Spleen (tissue), 7 donors: ENCODE results near the gene GAS2L3.

Experiments used
- POLR2AphosphoS5 ChIP-seq, 3 donors: sonication (generic); formaldehyde crosslinking; IDR thresholded peaks; one replicate each; pipeline ENCODE4 v1.5.1; 2017; ENCODE audit warnings: antibody characterized with exemption in 3 of 3
- TF ChIP-seq, protein P1 (sequence below), 11 experiments: fragments of 200-600 bp in 7 of 11; fragments of 450-650 bp in 4 of 11; sonication (generic) in 4 of 11; IDR thresholded peaks in 8 of 11; conservative IDR thresholded peaks in 3 of 11; 1 replicate in 7 of 11; 2 replicates in 4 of 11; pipeline versions ENCODE4 v1.4.0 to v1.8.0; 2016 to 2021; ENCODE audit warnings: antibody characterized with exemption in 11 of 11, inconsistent platforms in 4 of 11, mild to moderate bottlenecking in 1 of 11
- donor health status: DM: no; HTN: no; CAD: no; lungs with moderate emphysema.
- donor health status: DM: no; HTN: no; CAD: no.
- donor health status: DM: no; HTN: no; CAD: no.

- TF ChIP-seq, protein P1, sequence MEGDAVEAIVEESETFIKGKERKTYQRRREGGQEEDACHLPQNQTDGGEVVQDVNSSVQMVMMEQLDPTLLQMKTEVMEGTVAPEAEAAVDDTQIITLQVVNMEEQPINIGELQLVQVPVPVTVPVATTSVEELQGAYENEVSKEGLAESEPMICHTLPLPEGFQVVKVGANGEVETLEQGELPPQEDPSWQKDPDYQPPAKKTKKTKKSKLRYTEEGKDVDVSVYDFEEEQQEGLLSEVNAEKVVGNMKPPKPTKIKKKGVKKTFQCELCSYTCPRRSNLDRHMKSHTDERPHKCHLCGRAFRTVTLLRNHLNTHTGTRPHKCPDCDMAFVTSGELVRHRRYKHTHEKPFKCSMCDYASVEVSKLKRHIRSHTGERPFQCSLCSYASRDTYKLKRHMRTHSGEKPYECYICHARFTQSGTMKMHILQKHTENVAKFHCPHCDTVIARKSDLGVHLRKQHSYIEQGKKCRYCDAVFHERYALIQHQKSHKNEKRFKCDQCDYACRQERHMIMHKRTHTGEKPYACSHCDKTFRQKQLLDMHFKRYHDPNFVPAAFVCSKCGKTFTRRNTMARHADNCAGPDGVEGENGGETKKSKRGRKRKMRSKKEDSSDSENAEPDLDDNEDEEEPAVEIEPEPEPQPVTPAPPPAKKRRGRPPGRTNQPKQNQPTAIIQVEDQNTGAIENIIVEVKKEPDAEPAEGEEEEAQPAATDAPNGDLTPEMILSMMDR (IDR thresholded peaks at IDR 0.05 in 8 of 11, conservative IDR thresholded peaks at IDR 0.05 in 3 of 11), result no peak
- TF ChIP-seq POLR2AphosphoS5 (IDR thresholded peaks at IDR 0.05), result no peak
Measured at GRCh38 chr12:100624571-100624970, 51.1 kb downstream of the GAS2L3 start.
